Measurements from ENCODE around the gene NAV2.

- no peak for TF ChIP-seq CTCF (IDR thresholded peaks at IDR 0.05)
- no peak for TF ChIP-seq EP300 (IDR thresholded peaks at IDR 0.05)
These were observed 323.3 kb downstream of the NAV2 start for GRCh38 chr11:20035701-20036601.
